GM21825 (cell line): ENCODE measurements around the gene PRKCA.
"Not testable (repeated sequence)": the region's sequence is repeated elsewhere in the genome, so short reads cannot be mapped to it uniquely, and the experiment has no call there.

ENCODE experiments used
- ATAC-seq: cut with Tn5 transposase; IDR thresholded peaks from one replicate; pipeline ENCODE4 v1.9.1; 2021; ENCODE audit warnings: mild to moderate bottlenecking, moderate library complexity; ENCODE audit not compliant: unreplicated experiment

Gene PRKCA

GRCh38 chr17:66701462-66701861 lies 399.0 kb downstream of the PRKCA start:
- ATAC-seq: no peak

- no peak for ATAC-seq
Measured at GRCh38 chr17:66702106-66702936, 399.9 kb downstream of the PRKCA start.

GRCh38 chr17:66704858-66705520 lies 402.6 kb downstream of the PRKCA start:
- no peak for ATAC-seq

GRCh38 chr17:66706851-66707450 lies 404.5 kb downstream of the PRKCA start:
- ATAC-seq: no peak

- no peak for ATAC-seq
Measured at GRCh38 chr17:66711401-66711800, 409.0 kb downstream of the PRKCA start.

- ATAC-seq: no peak
Measured at GRCh38 chr17:66711881-66712321, 409.5 kb downstream of the PRKCA start.

- no peak for ATAC-seq
Measured at GRCh38 chr17:66712453-66712852, 410.0 kb downstream of the PRKCA start.

GRCh38 chr17:66713021-66713532 lies 410.7 kb downstream of the PRKCA start:
- ATAC-seq: not testable (repeated sequence)

GRCh38 chr17:66713533-66714042 lies 411.2 kb downstream of the PRKCA start:
- peak; percentile 76 for ATAC-seq

- ATAC-seq: no peak
Measured at GRCh38 chr17:66714046-66715023, 411.9 kb downstream of the PRKCA start.

GRCh38 chr17:66715076-66715675 lies 412.8 kb downstream of the PRKCA start:
- ATAC-seq: no peak

GRCh38 chr17:66715745-66716156 lies 413.3 kb downstream of the PRKCA start:
- peak; percentile 32 for ATAC-seq

- no peak for ATAC-seq
Measured at GRCh38 chr17:66716236-66717026, 414.0 kb downstream of the PRKCA start.

GRCh38 chr17:66717641-66718058 lies 415.2 kb downstream of the PRKCA start:
- peak; percentile 59 for ATAC-seq

- ATAC-seq: no peak
Measured at GRCh38 chr17:66720027-66720426, 417.6 kb downstream of the PRKCA start.

- ATAC-seq: no peak
Measured at GRCh38 chr17:66720567-66720966, 418.2 kb downstream of the PRKCA start.

- ATAC-seq: no peak
Measured at GRCh38 chr17:66722341-66722740, 419.9 kb downstream of the PRKCA start.

- ATAC-seq: no peak
Measured at GRCh38 chr17:66724581-66725341, 422.3 kb downstream of the PRKCA start.
